HG02884 (cell line): ENCODE results near the gene RASGRF2.

ENCODE experiments used
- ATAC-seq: cut with Tn5 transposase; IDR thresholded peaks from one replicate; pipeline ENCODE4 v1.9.1; 2021; ENCODE audit warnings: mild to moderate bottlenecking, moderate library complexity; ENCODE audit not compliant: unreplicated experiment

RASGRF2 gene

DNA sequence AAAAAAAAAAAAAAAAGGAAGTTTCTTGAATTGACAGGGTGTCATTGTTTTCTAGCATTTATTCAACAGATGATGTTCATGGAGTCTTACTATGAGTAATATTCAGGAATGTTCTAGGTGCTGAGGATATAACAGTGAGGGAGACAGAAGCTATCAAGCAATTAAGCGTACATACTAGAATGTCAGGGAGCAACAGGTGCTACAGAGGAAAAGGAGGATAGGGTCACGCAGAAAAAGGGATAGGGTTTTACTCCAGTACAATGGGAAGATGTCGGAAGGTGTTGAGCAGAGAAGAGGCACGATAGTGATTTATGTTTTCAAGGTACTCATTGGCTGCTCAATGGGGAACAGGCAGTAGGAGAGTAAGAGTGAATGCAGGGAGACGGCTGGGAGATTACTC lies 6.6 kb upstream of the RASGRF2 start:
- ATAC-seq: no peak

DNA sequence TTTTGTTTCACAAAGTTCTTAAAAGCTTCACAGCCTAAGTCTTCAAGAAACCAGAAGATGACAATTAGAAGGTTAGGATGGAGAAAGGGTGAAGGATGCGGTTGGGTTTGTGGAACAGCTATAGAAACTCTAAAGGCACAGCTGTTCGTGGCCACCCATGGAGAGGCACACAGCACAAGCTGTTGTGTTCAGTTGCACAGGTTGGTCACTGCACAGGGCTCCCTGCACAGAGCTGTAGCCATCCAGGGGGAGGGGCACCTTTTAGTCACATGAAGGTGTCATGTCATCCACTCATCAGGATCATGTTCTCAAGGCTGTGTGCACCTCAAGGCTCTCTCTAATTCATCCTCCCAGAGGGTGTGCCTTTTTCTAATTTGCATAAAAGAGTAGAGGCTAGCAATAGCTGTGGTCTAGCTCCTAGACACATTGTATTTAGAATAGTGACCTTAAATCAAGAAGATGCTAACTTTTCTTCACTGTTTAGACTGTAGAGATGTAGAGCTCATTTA lies 5.0 kb upstream of the RASGRF2 start:
- no peak for ATAC-seq

DNA sequence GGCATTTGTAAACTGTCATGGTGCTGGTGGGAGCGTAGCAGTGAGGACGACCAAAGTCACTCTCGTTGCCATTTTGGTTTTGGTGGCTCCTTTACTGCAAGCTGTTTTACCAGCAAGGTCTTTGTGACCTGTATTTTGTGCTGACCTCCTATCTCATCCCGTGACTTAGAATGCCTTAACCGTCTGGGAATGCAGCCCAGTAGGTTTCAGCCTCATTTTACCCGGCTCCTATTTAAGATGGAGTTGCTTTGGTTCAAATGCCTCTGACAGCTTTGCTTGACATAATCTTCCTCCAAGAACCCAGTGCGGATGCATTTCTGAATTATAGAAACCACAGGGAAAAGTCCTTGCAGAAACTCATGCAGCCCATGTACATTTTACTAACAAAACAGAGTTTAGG lies 3.9 kb upstream of the RASGRF2 start:
- ATAC-seq: no peak

DNA sequence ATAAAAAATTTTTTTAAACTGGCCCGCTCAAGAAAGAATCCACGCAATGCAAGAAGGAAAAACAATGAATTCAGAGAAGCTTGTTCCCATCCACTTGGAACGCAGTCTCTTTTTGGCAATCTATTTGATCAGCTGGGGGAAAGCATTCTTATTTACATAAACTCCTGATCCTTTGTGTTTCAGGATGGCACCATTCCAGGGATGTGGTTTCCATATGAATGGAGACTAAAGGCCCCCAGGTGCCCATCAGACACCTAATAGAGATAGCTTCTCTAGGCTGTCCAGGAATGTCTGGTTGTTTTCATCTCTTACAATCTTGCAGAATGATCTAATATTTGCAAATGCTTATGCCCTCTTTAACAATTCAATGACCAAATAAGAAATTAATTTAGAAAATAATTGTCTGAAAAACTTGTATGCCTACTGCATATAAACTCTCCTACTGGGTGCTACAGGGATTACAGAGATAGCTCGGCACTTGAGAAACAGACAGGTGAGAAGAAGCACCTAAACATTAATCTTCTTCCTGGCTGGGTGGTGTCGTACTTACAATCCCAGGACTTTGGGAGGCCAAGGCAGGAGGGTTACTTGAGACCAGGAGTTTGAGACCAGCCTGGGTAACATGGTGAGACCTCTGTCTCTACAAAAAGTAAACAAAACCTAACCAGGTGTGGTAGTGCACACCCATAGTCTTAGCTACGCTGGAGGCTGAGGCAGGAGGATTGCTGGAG lies 3.0 kb upstream of the RASGRF2 start:
- no peak for ATAC-seq

DNA sequence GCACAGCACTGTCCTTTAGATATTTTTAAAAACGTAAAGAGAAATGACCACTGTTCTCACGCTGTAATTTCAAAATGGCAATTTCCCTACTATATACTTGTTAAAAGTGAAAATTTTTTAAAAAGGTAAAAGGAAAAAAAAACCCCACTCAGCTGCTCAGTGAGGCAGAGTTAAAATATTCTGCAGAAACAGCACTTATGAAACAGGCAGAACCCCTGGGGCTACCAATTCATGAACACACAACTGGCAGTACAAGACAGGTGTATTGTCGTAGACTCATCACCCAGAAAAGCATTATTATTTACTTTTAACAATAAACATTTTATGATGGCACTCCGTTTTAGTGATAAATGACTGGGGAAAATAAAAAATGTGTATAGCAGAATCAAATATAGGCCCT lies 1.5 kb upstream of the RASGRF2 start:
- ATAC-seq: no peak

DNA sequence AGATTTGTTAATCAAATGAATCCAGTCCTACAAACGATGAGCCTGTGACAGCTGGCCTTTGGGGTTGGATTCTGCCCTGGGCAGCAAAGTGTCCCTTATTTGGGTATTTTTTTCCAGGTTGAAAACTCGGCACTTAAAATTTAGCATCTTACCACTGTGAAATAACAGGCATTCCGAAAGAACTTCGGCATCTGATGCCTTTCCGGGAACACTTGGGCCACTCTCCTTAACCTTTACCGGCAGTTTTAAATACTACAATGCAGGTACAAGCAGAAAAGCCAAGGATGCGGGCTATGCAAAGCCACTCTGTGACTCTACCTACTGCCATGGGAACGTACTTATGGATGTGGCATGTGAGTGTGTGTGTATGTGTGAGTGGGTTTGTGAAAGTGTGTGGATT lies 1.0 kb upstream of the RASGRF2 start:
- ATAC-seq: no peak

DNA sequence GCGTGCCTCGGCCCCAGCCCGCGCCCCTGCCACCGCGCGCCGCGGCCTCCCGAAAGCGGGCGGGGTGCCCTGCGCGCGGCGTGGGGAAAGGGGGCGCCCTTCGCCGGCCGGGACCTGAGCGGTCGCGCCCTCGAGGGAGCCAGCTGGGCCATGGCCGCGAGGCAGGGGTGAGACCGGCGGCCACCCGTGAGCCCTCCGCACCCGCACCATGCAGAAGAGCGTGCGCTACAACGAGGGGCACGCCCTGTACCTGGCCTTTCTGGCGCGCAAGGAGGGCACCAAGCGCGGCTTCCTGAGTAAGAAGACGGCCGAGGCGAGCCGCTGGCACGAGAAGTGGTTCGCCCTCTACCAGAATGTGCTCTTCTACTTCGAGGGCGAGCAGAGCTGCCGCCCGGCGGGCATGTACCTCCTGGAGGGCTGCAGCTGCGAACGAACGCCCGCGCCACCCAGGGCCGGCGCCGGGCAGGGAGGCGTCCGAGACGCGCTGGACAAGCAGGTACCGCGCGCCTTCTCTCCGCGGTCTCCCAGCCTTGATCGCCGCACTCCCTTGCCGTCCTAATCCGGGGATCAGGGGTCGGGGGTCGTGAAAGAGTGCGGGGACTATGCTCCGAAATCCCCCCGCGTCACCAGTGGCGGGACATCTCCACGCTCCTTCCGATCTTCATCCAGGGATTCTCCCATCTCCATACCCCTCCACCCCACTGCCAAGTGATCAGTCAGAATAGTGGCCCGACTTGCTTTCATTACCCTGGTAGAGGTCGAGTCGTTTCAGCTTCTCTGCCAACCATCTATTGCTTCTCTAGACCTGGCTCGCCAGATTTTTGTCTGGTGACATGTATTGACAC lies 590 bp downstream of the RASGRF2 start:
- ATAC-seq: no peak

DNA sequence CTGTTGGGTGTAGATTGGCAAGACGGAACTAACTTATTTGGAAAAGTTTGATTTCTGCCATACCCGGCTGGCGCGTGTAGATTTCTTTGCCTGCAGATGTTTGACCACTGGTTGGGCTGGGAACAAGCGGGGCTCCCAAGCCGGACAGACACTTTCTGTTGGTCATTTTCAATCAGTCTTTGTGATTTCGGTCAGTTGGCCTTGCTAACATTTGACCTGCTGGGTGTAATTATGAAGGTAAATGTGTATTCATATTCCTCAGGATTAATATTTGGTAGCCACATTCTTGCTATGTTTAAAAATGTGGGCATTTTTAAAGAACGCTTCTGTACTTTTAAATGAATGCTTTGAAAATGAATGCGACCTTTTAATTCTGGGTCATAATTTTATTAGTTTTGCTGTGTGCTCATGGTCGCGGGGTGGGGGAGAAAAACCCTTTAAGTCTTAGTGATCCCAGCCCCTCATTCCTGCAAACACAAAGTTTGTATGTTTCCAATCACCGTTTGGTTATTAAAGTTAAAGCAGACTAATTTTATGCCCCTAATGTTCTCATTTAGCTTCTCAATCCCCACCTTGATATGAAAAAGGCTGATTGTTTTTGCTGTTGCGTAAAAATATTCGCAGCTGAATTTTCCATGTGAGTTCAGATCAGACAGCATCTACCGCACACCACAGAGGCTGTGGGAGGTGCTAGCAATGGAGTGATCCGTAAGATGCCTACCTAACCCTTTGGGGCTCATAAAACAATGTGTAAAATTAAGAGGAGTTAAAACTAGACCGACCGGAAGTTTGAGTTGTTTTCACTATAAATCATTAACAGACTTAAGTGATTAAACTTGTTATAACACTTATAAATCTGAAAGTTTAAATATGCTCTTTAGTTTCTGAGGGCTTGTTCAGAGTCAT lies 1.5 kb downstream of the RASGRF2 start:
- ATAC-seq: no peak

DNA sequence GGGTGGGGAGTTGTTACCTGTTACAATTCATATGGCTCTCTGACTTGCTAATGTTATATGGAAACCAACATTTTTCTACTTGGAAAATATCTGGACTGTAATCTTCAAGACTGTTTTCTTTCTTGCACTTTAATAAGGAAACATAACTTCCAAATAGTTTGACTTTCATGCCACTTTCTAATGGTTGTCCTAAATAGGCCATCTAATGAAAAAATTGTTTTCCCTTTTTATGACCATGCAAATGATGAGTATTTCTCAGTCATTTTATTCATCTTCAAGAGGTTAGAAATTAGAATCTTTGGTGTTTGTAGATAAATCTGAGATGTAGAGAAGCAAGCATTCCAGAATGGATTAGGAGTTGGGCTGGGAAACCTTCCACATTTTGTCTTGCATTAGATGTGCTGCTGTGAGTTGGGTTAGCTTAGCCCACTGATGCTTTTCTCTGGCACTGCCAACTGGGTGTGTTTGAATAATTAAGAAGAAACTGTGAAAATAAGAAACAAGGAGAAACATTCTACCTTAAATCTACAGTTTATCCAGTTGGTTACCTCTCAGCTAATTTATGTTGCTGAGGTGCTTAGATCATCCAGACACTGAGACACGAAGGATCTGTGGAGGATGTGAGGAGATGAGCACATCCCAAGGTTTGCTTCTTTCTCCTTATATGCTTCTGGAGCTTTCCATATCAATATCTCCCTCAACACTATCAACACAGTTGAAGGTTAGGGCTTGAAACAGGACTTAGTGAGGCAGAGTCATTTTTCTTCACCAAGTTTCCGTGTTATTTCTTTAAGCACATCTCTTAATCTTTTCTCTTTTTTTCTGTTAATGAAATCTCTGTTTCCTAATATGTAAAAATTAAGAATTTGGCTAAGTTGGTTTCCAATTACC lies 2.7 kb downstream of the RASGRF2 start:
- no peak for ATAC-seq

DNA sequence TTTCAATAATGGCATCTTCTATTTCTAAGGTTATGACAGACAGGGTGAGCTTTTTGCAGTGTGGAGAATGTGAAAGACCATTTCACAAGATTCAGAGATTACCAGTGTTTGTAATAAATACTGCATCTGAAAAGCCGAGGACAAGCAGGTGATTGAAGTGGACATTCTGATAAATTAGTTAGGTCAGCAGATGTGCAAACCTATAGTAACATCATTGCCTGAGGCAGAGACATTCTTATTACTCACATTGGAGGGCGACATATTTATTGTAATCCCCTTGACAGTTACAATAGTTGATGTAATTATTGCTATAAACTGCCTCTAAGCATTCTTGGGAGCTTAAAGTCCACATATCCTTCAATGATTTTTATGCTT lies 3.3 kb downstream of the RASGRF2 start:
- no peak for ATAC-seq

DNA sequence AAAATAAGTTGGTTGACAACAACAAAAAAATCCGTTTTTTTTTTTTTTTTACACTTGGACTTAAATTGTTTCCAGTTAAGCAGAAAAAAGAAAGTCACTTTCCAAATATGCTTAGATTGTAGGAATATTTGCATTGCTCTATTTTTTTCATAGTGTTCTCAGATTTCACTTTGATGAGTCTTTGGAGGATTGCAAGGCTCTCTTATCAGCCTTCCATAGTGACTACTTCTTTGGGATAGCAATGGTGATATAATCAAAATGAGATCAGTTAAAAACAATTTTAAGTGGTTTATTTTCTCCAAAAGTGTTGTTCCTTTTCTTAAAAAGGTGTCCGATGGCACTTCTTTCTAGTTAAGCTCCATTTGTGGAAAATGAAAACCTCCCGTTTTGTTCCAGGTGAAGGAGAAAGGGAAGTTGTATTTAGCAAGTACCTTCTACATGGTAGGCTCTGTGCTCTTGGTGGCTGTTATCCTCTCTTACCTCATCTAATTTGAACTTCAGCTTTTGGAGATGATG lies 3.9 kb downstream of the RASGRF2 start:
- no peak for ATAC-seq

DNA sequence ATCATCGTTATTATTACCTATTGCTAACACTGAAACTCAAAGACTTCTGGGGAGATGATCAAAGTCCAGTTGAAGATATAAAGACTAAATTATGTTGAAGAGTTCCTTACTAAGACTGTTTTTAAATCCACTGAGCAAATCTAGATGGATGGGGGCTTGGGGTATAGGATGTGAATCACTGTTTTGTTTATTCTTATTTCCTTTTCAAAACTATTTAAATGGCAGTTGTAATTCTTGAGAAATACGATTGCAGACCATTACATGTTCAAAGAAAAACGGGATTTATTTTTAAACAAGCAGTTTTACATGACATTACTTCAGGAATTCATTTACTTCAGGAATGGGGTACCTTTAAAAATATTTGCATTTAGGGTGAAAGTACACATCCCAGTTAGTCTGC lies 4.3 kb downstream of the RASGRF2 start:
- ATAC-seq: no peak

DNA sequence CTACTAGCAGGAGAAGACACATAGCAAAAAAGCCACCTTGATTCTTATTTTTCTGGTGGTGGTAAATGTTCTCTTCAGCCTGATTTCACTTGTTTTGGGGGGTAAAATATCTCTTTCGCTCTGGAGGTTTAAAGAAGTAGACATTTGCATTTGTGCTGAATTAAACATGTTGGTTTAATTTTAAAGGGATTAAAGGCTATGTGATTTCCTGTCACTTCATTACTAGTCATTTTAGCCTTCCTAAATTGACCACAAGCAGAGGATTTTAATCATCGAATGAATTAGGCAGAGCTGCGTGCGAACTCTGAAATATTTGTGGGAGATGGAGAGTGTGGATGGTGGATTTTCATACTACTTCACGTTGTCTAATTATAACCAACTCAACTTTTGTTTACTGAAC lies 4.8 kb downstream of the RASGRF2 start:
- no peak for ATAC-seq

DNA sequence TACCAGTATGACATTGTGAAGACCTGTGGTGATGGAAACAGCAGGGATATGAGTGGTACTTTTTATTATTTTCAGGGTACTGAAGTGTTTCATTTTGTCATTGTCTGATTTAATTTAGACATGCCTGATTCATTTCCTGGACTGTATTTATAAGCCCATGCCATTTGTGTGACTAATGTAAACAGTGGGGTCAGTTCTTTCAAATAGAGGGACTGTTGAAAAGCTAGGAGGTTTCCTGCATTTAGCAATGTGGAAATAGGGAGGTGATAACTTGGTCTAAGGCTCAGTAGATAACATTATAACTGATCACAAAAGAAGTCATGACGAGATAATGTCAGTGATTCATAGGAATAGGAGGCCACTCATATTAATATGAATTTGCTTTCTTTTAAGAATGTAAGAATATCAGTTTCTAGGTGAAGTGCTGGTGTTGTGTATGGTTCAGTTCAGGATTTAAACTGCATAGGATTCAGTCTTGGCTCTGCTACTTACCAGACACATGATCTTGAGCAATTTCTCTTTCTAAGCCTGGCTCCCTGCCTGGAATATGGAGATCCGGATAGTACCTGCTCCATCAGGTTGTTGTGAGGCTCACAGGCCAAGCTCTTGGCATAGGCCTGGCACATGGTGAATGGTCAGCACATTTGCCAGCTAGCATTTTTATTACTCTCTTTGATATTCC lies 7.5 kb downstream of the RASGRF2 start:
- ATAC-seq: no peak

DNA sequence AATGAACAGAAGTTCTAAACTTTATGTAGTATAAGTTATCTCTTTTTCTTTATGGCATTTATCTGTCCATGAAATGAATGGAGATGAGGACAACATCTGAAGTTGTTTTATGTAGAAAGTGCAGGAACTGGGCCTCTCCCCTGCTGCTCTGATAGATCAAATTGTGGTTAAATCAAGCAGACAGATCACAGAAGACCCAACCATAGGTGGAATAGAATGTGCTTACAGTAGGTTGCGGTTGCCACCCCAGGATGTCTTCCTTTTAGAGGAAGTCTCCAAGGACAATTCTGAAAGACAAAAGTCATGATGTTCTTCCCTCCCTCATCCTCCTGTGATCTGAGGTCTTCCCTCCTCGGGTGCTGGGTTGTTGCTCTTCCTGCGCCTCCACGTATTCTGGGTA lies 12.9 kb downstream of the RASGRF2 start:
- no peak for ATAC-seq

DNA sequence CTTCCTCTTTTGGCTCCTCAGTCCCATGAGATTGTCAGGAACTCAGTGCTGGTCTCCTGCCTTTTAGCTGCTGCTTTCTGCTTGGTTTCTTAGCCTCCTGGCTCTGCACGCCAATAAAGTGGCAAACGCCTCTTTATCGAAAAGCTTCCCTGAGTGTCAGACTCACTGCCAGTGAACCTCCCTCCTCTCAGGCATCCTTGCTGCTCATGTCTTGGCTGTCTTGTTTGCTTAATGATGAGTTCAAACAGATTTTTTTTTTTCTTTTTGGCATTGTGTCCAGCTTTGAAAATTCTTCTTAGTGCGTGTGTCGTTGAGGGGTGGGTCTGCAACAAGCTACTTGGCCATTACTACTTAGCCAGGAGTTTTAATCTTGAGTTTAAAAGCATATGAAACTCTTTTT lies 14.9 kb downstream of the RASGRF2 start:
- ATAC-seq: no peak

DNA sequence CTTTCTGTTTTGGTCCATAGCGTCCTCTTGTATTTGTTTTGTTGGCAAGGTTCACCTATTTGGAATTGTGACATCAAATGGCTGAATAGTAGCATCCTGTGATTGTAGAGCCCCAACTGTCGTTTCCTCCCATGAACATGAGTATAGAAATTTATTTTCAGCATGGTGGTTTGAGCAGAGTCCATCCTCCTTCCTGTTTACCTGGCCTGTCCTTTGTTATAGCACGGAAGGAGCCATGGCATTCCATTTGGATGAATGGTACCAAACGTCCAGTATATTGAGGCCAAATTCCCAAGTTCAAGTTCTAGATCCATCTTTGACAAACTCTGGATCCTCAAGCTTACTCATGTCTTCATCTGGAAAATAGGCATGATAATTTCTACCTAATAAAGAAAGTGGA lies 16.8 kb downstream of the RASGRF2 start:
- ATAC-seq: no peak

DNA sequence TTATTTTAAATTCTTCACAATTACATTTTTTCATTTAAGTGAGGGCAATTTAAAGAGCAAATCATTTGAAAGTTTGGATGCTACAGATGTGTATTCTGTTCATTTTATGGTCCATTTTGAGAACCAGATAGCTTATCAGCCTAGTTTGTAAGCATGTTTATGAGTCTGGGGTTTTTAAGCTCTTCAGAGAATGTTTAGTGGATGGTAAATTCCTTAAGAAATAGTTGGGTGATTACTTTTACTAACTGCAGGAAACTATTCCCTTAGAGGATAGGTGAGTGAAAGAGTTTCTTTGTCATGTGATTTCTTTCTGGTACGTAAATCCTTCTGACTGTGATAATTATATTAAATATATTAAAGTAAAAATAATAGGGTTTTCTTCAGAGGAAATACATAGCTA lies 17.6 kb downstream of the RASGRF2 start:
- no peak for ATAC-seq

DNA sequence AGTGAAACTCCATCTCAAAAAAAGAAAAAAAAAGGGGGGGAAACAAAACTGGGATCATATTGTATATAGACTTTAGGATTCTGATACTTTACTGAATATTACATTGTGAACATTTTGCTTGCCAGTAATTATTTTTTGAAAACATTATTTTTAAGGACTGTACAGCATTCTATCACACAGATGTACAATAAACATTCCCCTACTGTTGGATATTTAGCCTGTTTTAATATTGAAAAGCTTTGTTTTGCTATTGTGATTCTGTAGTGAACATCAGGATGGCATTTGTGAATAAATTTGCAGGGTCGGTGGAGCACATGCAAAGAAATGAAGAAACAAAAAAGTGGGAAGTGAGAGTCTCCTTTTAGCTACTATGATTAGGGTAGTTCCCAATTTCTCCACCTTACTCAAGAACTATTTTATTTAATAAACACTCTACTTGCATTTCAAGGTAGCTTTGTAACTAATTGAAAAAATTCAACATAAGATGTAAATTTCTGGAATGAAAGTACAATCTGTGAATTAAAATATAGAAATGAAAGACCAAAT lies 18.7 kb downstream of the RASGRF2 start:
- no peak for ATAC-seq
